ENCODE measurements around the gene HEXIM2. TPM values are rescaled to one million over a fixed set of nuclear protein-coding genes. Genes with fewer than 3 reads are reported as not detected.
A peak's percentile ranks its signal among the peaks of the same experiment; 100 is the strongest.

HEXIM2 gene
- total and polyA plus RNA-seq, 2 of the 13 experiments (the other 11 are each of a cell fraction or from before 2014, with no cell fraction given), result 27.1 to 32.4 TPM

DNA sequence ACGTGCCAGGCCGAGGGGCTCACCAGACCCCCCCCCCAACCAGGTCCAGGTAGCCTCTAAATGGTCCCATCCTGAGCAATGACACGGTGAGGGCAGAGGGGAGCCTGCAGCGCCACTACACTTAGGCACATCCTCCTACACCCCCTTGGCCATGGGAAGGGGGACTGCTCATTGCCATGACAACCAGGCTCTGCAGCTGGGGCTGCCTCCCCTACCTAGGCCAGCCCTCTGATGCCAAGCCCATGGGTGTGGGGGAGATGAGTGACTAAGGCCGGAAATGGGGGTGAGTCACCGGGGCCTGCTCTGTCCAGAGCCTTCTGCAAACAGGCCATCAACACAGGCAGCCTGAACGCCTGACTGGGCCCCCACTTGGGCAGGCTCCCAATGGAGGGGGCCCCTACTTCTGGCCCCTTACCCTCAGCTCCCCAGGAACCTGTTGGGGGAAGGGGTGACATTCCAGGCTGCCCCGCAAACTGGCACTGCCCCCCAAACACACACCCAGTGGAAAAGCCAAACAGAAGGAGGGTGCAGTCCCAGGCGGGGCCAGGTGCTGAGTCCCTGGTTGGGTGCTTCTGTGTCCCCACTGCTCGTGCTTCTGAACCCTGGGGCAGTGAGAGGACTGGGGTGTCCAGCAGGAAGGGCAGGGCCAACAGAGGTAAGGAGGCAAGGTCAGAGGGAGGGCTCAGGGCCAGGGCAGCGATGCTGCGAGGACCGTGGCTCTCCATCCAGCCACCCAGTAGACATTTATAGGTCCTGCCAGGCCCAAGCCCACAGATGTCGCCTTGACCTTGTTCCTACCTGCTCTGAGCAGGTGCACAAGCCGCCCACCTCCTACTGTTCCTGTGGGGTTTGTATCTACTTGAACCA, 37.5 kb upstream of the HEXIM2 start (continued):
- TF ChIP-seq, protein P1, sequence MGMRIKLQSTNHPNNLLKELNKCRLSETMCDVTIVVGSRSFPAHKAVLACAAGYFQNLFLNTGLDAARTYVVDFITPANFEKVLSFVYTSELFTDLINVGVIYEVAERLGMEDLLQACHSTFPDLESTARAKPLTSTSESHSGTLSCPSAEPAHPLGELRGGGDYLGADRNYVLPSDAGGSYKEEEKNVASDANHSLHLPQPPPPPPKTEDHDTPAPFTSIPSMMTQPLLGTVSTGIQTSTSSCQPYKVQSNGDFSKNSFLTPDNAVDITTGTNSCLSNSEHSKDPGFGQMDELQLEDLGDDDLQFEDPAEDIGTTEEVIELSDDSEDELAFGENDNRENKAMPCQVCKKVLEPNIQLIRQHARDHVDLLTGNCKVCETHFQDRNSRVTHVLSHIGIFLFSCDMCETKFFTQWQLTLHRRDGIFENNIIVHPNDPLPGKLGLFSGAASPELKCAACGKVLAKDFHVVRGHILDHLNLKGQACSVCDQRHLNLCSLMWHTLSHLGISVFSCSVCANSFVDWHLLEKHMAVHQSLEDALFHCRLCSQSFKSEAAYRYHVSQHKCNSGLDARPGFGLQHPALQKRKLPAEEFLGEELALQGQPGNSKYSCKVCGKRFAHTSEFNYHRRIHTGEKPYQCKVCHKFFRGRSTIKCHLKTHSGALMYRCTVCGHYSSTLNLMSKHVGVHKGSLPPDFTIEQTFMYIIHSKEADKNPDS (CRISPR knock-in tag; IDR thresholded peaks at IDR 0.05), result no peak
- TF ChIP-seq NAIF1 (CRISPR knock-in tag; IDR thresholded peaks at IDR 0.05; ENCODE audit: borderline replicate concordance) (no peak), ZNF7 (CRISPR knock-in tag; IDR thresholded peaks at IDR 0.05) (no peak), ELF1 (CRISPR knock-in tag; IDR thresholded peaks at IDR 0.05) (peak; percentile 61), ZNF746 (CRISPR knock-in tag; IDR thresholded peaks at IDR 0.05) (no peak), ZNF646 (CRISPR knock-in tag; IDR thresholded peaks at IDR 0.05) (no peak), RCOR2 (CRISPR knock-in tag; IDR thresholded peaks at IDR 0.05) (no peak), ZNF660 (CRISPR knock-in tag; IDR thresholded peaks at IDR 0.05; ENCODE audit: borderline replicate concordance, low read depth) (no peak), ELK4 (CRISPR knock-in tag; IDR thresholded peaks at IDR 0.05; ENCODE audit: borderline replicate concordance) (no peak; the same call in 1 of the 2 replicates), SATB2 (CRISPR knock-in tag; IDR thresholded peaks at IDR 0.05) (no peak), ZBTB42 (CRISPR knock-in tag; IDR thresholded peaks at IDR 0.05) (0 out of 2 replicates have a peak, but pooled peaks have one; percentile 33), ARID2 (CRISPR knock-in tag; IDR thresholded peaks at IDR 0.05; ENCODE audit: borderline replicate concordance) (no peak)
- TF ChIP-seq, protein P2, sequence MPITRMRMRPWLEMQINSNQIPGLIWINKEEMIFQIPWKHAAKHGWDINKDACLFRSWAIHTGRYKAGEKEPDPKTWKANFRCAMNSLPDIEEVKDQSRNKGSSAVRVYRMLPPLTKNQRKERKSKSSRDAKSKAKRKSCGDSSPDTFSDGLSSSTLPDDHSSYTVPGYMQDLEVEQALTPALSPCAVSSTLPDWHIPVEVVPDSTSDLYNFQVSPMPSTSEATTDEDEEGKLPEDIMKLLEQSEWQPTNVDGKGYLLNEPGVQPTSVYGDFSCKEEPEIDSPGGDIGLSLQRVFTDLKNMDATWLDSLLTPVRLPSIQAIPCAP (CRISPR knock-in tag; IDR thresholded peaks at IDR 0.05; ENCODE audit: low read depth), result no peak
- TF ChIP-seq, protein P3, sequence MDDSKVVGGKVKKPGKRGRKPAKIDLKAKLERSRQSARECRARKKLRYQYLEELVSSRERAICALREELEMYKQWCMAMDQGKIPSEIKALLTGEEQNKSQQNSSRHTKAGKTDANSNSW (CRISPR knock-in tag; IDR thresholded peaks at IDR 0.05; ENCODE audit: borderline replicate concordance), result peak; percentile 73; the same call in 1 of the 2 replicates
